Naive B cell (primary cell): ENCODE data around the gene LRP1. TPM values are rescaled to one million over a fixed set of nuclear protein-coding genes. Genes with fewer than 3 reads are reported as not detected.

Experiments
- ATAC-seq, 2 donors: fragments of 150-1000 bp; cut with Tn5 transposase; 2 replicates each; pipeline ENCODE4 v1.10.0; 2021; ENCODE audit warnings: low read depth in 2 of 2, mild to moderate bottlenecking in 2 of 2, moderate library complexity in 2 of 2
- DNase-seq: peaks from one replicate; pipeline ENCODE4 v3.0.0; 2022
- H3K27ac Mint-ChIP-seq, 6 donors: one replicate each; pipeline ENCODE4 v1.8.0; 2020 to 2022; ENCODE audit warnings: mild to moderate bottlenecking in 6 of 6, mixed read lengths in 6 of 6, moderate library complexity in 5 of 6, inconsistent platforms in 2 of 6
- H3K27me3 Mint-ChIP-seq, 3 donors: one replicate each; pipeline ENCODE4 v1.8.0; 2021 to 2022; ENCODE audit warnings: mixed read lengths in 3 of 3, mild to moderate bottlenecking in 1 of 3
- H3K36me3 Mint-ChIP-seq, 2 donors: one replicate each; pipeline ENCODE4 v1.8.0; 2020 to 2022; ENCODE audit warnings: mixed read lengths in 2 of 2, inconsistent platforms in 1 of 2, mild to moderate bottlenecking in 1 of 2
- H3K4me1 Mint-ChIP-seq, 3 donors: one replicate each; pipeline ENCODE4 v1.8.0; 2020 to 2022; ENCODE audit warnings: mixed read lengths in 3 of 3, inconsistent platforms in 1 of 3, mild to moderate bottlenecking in 1 of 3, moderate library complexity in 1 of 3
- H3K4me3 Mint-ChIP-seq, 8 donors: one replicate each; pipeline ENCODE4 v1.8.0; 2020 to 2022; ENCODE audit warnings: mild to moderate bottlenecking in 8 of 8, mixed read lengths in 8 of 8, moderate library complexity in 8 of 8, inconsistent platforms in 2 of 8
- H3K9me3 Mint-ChIP-seq, 7 donors: one replicate each; pipeline ENCODE4 v1.8.0; 2020 to 2022; ENCODE audit warnings: mixed read lengths in 7 of 7, mild to moderate bottlenecking in 5 of 7, inconsistent platforms in 2 of 7, moderate library complexity in 1 of 7
- polyA plus RNA-seq, 6 donors: library from polyadenylated mRNA; unstranded; fragments of 300-500 nt; fragmentation: Illumina TruSeq; gene quantifications; one replicate each; pipeline ENCODE4 v1.2.3, GENCODE V29; 2021; ENCODE audit warnings: low read depth in 6 of 6

The LRP1 gene
- polyA plus RNA-seq, 6 donors from 2014 or later = 0.04 to 0.55 (median 0.09) TPM; not detected in 3

DNA sequence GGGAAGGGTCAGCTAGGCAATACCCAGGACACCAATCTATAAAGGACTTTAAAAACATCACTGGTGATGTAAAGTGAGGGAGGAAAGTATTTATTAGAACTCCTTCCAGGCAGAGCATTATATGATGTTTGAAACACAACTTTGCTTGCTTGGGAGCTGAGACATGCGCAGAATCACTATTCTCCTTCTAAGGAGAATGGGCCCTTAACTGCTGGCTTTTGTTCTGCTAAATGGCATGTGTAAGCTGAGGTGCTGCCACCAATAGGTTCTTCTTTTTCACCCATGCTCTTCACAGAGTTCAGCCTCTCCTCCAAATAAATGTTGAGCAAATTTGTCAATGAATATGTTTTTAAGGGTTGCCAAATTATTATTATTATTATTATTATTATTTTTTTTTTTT lies 118.8 kb downstream of the LRP1 start:
- Mint-ChIP-seq H3K4me3 (no peak overlapping the region), H3K27ac (no peak overlapping the region), H3K9me3 (no peaks in the 10 kb centered on the region), H3K27me3 (peaks cover 16 to 26% (median 26%) of the 10 kb centered on the region in 3 donors), H3K4me1 (peaks cover 23 to 29% (median 29%) of the 10 kb centered on the region in 3 donors), H3K36me3 (no peaks in the 10 kb centered on the region)
- ATAC-seq = no peak
- DNase-seq = no peak

DNA sequence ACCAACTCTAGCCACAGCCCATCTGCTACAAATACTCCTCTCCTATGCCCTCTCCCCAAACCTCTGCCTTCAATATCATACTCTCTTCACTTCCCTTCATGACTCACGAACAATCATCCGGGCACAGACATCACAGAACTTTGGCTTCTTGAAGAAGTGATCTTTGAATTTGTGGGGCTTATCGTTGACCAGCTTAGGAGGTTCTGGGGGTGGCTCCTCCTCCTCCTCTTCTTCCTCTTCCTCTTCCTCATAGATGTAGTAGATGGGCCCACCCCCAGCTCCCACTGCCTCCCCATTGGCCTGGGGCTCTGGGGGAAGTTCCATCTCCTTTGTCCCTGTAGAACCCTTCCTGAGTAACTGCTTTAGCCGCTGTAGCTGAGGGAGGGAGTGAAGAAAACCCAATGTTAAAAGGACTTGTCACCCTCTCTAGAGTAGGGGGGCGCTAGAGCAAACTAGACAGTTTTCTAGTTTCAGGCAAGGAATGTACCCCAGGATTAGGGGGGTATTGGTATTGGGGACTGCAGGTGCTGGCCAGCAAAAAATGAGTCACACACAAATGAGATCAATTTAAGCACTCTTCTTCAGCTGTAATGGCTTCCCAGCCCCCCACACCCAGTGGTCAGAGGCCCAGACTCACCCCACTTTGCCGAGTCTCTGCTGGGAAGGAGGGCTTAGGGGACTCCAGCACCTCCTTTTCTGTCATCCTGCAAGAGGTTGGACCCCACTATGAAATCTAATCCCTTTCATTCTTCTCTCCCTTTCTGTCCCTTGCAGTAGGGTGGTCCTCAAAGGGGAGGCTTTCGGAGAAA lies 120.9 kb downstream of the LRP1 start:
- Mint-ChIP-seq H3K9me3 (no peaks in the 10 kb centered on the region), H3K36me3 (no peaks in the 10 kb centered on the region), H3K4me3 (peak overlapping the region in 6 of 8 donors; percentile 10 to 73 (median 36)), H3K27ac (peak overlapping the region in 2 of 6 donors; percentile 2 to 30), H3K27me3 (peaks cover 7 to 10% (median 9%) of the 10 kb centered on the region in 3 donors), H3K4me1 (peaks cover 9 to 12% (median 10%) of the 10 kb centered on the region in 3 donors)
- ATAC-seq (peak in 1 of 2 donors; percentile 40), DNase-seq (no peak)

DNA sequence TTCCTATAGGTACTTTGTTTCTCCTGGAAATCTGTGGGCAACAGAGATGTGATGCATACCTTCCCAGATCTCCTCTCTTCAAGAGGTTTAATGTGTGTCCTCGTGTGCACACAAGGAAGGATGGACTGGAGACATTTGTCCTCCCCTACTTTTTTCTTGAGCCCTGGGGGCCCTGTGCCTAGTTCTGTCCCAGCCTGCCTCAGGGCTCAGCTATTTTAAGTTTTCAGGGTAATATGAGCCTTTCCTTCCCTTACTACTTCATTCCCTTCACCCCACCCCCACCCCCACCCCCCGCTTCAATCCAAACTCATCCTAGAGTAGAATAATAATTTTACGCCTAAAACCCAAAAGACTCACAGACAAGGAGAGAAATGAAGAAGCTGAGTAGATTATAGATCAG lies 122.3 kb downstream of the LRP1 start:
- Mint-ChIP-seq H3K4me3 (no peak overlapping the region), H3K9me3 (no peaks in the 10 kb centered on the region), H3K36me3 (peaks cover 0 to 4% of the 10 kb centered on the region in 2 donors), H3K27ac (no peak overlapping the region), H3K27me3 (peaks cover 0 to 7% (median 0%) of the 10 kb centered on the region in 3 donors), H3K4me1 (peaks cover 6 to 9% (median 7%) of the 10 kb centered on the region in 3 donors)
- ATAC-seq (no peak), DNase-seq (no peak)

DNA sequence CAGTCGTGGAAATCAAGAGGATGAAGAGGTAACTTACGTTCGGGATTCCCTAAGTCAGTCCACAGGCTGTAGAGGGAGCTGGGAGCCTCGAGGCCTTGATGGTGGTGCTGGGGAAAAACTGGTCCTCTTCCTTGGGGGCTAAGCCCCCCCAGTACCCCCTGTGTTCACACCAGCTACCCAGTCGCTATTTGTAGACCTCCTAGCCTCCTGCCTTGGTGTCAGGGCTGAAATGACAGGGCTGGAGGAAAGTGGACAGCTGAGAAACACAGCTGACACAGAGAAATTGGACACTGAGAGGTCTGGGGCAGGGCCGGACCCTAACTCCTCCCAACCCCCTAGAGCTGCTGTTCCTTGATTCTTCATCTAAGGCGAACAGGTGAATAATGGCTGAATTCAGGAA lies 122.7 kb downstream of the LRP1 start, which contains the start of gene STAC3:
Gene STAC3, minus strand, starts transcription at position 232 of the 400 bp plus-strand sequence. CDS start 1,551 bp downstream, outside the sequence.
- H3K4me3 Mint-ChIP-seq = no peak within 1 kb of the TSS

DNA sequence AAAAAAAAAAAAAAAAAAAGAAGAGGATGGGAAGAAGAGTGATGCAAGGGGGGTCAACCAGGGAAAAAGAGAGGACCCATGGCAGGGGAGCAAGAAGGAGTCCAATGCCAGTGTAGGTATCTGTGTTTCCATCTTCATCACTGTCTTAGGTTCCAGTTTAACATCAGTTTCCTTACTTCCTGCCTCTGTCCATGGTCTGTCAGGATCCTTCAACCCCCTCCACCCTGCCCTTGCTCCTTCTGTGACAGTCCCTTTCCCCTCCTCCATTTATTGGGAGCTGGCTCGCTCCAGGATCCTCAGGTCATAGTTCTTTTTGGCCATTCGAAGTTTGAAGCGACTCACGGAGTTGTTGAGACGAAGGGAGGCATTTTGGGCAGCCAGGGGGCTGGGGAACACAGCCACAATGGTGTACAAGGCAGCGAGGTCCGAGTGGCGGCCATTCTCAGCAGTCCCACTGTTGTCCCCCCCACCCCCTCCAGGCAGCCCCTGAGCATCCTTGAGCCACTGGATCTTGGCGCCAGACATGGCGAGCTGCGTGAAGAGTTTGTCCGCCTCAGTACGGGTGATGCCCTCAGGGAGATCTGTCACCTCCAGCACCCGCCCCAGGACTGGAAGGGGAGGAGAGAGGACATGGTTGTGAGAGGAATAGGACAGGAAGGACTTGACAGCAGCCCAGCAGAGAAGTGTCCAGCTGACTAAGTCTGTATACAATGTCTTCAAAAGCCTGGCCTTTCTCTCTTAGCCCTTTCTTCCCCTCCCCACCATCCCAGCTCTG lies 126.4 kb downstream of the LRP1 start:
- Mint-ChIP-seq H3K36me3 (peaks cover 7 to 12% of the 10 kb centered on the region in 2 donors), H3K27ac (peak overlapping the region in 2 of 6 donors; percentile 27 to 42)

More for the DNA sequence above, 122.7 kb downstream of the LRP1 start, which contains the start of gene STAC3:
- Mint-ChIP-seq H3K36me3 (peaks cover 4 to 8% of the 10 kb centered on the region in 2 donors), H3K27ac (peak within 1 kb of the TSS in 2 of 6 donors; percentile 7 to 25), H3K9me3 (no peaks in the 10 kb centered on the region), H3K4me1 (peaks cover 6 to 9% (median 7%) of the 10 kb centered on the region in 3 donors), H3K27me3 (peaks cover 0 to 7% (median 0%) of the 10 kb centered on the region in 3 donors)
- no peak for DNase-seq
- no peak for ATAC-seq

DNA sequence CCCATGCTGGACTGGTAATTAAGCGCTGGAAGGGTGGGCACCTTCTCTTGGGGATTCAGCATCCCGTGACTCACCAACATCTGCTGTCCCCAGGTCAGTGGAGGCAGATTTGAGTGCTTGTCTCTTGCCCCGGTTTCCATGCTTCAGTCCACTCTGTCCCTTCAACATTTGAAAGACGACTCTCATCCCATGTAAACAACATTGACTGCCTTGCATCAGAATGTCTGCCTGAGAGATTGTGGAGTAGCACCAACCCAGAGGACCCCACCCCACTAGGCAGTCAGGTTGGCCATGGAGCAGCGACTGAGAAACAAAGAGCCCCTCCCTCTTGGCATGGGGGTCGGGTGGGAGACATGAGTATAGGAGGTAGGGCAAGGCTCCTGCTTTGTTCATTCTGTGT lies 127.6 kb downstream of the LRP1 start:
- H3K27ac Mint-ChIP-seq = peak overlapping the region in 2 of 6 donors; percentile 49 to 52
- no peaks in the 10 kb centered on the region for H3K4me1 Mint-ChIP-seq
- peaks cover 7 to 16% of the 10 kb centered on the region in 2 donors for H3K36me3 Mint-ChIP-seq
- DNase-seq (no peak), ATAC-seq (no peak)
- peak overlapping the region in 1 of 8 donors; percentile 29 for H3K4me3 Mint-ChIP-seq
- H3K27me3 Mint-ChIP-seq = no peaks in the 10 kb centered on the region
- H3K9me3 Mint-ChIP-seq = no peaks in the 10 kb centered on the region

More for the DNA sequence above, 126.4 kb downstream of the LRP1 start:
- no peak overlapping the region for H3K4me3 Mint-ChIP-seq
- DNase-seq = no peak
- no peak for ATAC-seq
- no peaks in the 10 kb centered on the region for H3K27me3 Mint-ChIP-seq
- H3K4me1 Mint-ChIP-seq = no peaks in the 10 kb centered on the region
- H3K9me3 Mint-ChIP-seq = no peaks in the 10 kb centered on the region

DNA sequence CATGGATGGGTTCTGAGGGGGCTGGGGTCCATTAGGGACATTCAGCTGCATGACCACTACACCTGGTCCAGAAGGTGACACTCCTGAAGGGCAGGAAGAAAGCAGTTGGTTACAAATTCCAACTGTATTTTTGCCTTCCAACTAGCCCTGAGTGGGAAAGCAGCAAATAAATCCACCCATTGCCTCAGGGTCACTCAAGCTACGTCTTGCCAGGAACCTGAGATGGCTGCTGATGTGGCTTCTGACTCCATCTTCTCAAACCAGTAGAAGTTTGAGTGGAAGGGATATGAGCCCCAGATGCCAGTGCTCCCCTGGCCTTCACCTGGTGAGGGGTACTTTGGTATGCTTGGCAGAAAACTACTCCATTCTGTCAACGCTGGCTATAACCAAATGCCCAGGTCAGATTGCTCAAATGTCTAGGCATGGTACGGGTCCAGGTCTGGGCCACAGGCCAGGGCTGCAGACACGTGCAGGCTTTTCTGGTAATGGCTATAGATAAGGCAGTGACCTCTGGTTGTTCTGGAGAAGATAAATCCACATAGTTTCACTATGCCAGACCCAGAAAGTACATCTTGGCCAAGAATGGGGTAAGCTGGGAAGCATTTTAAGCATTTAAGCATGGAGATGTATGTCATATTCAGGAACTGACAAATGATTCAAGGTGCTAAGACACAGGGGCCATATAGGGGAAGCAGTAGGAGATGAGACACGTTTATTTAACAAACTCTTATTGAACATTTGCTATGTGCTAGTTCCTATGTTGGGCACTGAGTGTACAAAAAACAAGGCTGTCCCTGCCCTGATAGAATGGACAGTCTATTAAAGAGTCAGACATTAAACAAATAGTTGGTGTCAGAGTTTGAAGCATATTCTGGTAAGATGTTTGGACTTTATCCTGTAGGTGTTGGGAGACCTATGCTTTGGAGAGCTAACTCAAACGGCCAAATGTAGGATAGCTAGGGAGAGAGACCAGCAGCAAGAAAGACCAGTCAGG lies 131.0 kb downstream of the LRP1 start:
- Mint-ChIP-seq H3K4me1 (peaks cover 4 to 6% (median 6%) of the 10 kb centered on the region in 3 donors), H3K27ac (no peak overlapping the region), H3K27me3 (no peaks in the 10 kb centered on the region), H3K36me3 (peaks cover 7 to 16% of the 10 kb centered on the region in 2 donors), H3K9me3 (no peaks in the 10 kb centered on the region), H3K4me3 (no peak overlapping the region)
- no peak for ATAC-seq
- no peak for DNase-seq

DNA sequence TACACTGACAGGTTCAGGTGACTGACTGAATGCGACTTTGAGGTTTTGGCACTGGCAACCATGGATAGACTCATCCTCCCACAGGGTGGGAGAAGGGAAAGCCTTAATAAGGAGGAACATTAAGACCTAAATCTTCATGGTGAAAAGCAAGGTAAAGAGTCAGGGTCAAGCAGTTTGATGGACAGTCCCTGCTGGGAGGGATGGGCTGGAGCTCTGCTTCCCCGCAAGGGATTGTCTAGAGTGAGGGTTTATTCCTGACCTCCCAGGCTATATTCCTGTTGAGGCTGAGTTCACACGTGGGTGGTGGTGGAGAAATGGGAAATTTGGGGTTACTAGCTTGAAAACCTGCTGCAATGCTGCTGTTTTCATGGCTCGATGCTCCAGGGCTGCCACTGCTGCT lies 132.1 kb downstream of the LRP1 start:
- ATAC-seq (no peak), DNase-seq (no peak)
- Mint-ChIP-seq H3K36me3 (peaks cover 7 to 21% of the 10 kb centered on the region in 2 donors), H3K27me3 (no peaks in the 10 kb centered on the region), H3K4me1 (peaks cover 4 to 6% (median 6%) of the 10 kb centered on the region in 3 donors), H3K9me3 (no peaks in the 10 kb centered on the region), H3K27ac (no peak overlapping the region), H3K4me3 (no peak overlapping the region)

DNA sequence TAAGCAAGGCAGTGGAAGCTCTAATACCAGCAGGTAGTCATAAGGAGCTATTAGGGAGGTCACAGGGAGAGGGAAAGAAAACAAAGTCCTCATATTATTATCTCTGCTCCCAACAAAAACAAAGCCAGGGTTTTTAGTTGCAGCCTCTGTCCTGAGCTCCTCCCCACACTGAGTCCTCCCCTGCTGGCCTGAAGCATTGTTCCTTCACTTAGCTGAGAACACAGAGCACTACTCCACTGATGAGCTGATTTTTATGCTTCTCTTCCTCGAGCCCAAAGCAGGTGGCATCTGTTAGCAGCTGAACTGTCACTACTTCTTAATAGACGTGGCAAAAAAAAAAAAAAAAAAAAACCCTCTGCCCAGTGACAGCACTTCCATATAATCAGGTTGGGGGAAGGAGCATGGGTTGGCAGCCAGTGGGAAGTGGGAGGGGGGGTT lies 133.2 kb downstream of the LRP1 start:
- Mint-ChIP-seq H3K4me1 (peaks cover 4 to 6% (median 6%) of the 10 kb centered on the region in 3 donors), H3K9me3 (no peaks in the 10 kb centered on the region), H3K4me3 (no peak overlapping the region), H3K27me3 (no peaks in the 10 kb centered on the region), H3K27ac (peak overlapping the region in 1 of 6 donors; percentile 40), H3K36me3 (peaks cover 0 to 15% of the 10 kb centered on the region in 2 donors)
- DNase-seq (no peak), ATAC-seq (no peak)

DNA sequence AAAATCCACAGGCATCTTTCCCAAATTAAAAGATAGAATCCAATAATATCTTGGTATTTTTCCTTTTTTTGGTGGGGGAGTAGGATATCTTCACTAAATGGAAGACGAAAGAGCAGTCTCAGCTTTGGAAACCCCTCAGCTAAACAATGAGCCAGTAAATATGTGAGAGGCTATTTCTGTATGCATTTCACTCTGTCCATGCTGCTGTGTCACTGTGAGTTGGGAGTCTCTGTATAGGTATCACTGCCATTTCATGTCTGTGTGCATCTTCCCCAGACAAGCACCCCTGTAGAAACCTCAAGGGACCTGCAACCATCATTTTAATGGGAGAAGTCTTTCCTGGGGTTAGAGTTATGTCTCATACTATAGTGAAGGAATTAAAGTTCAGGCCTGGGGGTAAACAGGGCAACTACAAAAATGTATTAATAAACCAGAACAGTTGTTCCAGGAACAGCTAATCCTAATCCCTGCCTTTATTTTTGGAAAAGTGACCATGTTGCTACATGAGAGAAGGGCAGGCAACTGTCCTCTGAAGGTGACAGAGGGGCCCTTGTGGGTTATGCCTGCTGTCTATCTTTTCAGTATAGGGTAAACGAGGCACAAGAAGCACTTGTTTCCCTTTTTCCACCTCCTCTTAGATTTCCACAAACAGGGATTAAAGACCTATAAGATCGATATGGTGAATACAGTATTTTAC lies 134.0 kb downstream of the LRP1 start:
- Mint-ChIP-seq H3K27me3 (no peaks in the 10 kb centered on the region), H3K4me3 (no peak overlapping the region), H3K9me3 (no peaks in the 10 kb centered on the region), H3K4me1 (peaks cover 4 to 6% (median 6%) of the 10 kb centered on the region in 3 donors), H3K36me3 (peaks cover 7 to 16% of the 10 kb centered on the region in 2 donors), H3K27ac (no peak overlapping the region)
- no peak for DNase-seq
- no peak for ATAC-seq
